DMS79 (cell line): ENCODE results near the gene OR2W3.
"Not testable (repeated sequence)": the region's sequence is repeated elsewhere in the genome, so short reads cannot be mapped to it uniquely, and the experiment has no call there.

ENCODE experiments used
- DNase-seq: peaks from one replicate; lab custom pipeline; 2025; lab: John Stamatoyannopoulos, UW

Gene OR2W3

DNA sequence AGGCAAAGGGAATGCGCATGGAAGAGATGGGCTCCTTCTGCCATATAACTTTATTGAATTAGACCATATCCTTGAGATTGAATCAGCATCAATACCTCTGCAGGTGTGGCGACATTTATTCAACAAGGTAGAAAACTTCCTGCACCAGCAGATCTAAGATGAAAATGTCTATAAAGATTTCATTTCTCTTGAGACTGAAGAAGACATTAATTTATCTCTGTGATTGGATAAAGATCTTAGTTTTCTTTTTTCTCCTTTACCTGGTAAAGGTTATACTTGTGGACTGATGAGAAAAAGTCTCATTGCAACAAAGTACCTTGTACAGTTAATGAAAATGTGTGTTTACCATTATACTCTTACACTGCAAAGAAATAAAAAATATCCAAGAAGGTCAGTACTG is 24.6 kb downstream of the OR2W3 start, which contains the start of gene OR2T8:
Gene OR2T8 (plus strand): TSS at position 301 of the 400 bp plus-strand sequence. CDS start 766 bp downstream, outside the sequence.
- DNase-seq = no peak

DNA sequence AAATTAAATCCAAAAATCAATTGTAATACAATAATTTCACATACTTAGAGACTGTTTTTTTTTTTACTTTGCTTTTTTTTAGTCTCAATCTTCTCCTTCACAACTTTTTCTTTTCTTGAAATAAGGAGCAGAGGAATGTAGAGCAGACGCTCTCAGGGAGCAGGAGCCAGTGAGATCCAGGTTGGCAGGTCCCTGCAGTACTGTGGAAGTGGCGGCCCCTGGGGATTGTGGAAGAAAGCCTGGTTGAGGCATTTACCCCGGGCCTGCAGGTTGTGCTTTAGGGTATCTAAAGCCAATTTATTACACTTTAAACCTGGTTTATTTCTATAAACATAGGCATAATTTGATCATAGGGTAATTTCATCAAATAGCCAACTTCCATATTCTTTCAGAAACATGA is 28.6 kb downstream of the OR2W3 start:
- DNase-seq = no peak

- no peak for DNase-seq
These were observed 29.5 kb downstream of the OR2W3 start, which contains the start of gene OR2AJ1 for GRCh38 chr1:247924868-247925267. Gene OR2AJ1 (plus strand): TSS chr1:247924889. CDS start chr1:247933769, 8,880 bp downstream.

GRCh38 chr1:247933989-247934388 is 38.6 kb downstream of the OR2W3 start:
- DNase-seq = no peak

DNA sequence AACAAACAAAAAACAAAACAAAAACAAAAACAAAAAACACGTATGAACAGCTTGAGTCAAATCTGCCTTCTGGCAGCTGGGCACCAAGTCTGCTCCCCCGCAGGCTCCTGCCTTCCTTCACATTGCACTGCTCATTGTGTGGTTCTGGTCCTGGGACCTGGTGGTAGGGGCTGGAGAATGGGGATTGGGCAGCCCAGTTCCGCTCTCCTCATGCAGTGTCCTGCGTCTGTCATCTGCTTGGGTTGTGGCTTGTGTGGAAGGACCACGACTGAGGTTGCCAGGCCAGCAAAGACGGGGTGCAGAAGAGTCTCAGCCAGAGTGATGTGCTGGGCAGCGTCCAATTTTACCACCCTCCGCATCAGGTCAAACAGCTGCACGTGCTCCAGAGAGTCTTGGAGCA is 40.4 kb downstream of the OR2W3 start:
- DNase-seq = no peak

DNA sequence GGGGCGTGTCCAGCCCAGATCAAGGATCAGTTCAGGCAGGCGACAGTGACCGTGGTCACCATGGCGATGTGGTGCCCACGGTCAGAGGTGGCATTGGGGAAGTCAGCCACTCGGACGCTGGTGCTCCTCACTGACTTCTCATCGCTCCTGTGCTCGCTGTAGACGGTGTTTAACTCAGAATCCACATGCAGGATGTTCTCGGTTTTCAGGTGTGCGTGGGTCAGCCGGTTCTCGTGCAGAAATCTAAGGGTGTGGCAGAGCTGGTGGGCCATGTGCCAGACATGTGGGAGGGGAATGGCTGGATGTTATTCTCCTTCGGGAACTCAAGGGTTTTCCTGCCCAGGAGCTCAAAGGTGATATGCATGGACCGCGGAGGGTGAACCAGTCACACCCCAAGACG is 41.0 kb downstream of the OR2W3 start:
- DNase-seq = no peak

DNA sequence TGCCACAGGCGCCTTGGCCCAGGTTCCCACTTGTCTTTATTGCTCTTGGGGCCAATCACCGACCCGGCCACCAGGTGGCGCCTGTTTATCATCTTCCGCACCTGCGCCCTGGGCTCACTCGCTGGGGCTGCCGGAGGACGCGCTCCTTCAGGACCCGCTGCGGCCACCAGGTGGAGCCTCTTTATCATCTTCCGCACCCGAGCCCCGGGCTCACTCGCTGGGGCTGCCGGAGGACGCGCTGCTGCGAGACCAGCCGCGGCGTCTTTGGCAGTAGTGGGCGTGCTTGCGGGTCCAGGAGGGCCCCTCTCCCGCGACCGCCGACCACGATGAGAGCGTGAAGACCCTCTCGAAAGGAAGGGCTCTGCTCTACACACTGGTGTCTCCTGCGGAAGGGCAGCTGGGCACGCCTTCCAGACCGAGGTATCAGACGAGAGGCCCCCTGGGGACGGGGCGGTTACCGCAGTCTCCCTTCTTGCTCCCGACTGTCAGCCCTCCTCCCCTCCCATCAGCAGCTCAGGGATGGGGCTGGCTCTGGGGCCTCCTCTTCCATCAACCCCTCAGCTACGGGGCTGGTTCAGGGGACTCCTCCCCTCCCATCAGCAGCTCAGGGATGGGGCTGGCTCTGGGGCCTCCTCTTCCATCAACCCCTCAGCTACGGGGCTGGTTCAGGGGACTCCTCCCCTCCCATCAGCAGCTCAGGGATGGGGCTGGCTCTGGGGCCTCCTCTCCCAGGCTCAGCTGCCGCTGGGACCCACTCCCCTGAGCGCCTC is 41.8 kb downstream of the OR2W3 start:
- not testable (repeated sequence) for DNase-seq

- no peak for DNase-seq
These were observed 47.2 kb downstream of the OR2W3 start for GRCh38 chr1:247942624-247943023.
